HG02870 (cell line): ENCODE measurements around the gene PRDM15.

Source experiments
- ATAC-seq: cut with Tn5 transposase; IDR thresholded peaks from one replicate; pipeline ENCODE4 v1.9.1; 2021; ENCODE audit warnings: mild to moderate bottlenecking, moderate library complexity; ENCODE audit not compliant: unreplicated experiment

Gene PRDM15

DNA sequence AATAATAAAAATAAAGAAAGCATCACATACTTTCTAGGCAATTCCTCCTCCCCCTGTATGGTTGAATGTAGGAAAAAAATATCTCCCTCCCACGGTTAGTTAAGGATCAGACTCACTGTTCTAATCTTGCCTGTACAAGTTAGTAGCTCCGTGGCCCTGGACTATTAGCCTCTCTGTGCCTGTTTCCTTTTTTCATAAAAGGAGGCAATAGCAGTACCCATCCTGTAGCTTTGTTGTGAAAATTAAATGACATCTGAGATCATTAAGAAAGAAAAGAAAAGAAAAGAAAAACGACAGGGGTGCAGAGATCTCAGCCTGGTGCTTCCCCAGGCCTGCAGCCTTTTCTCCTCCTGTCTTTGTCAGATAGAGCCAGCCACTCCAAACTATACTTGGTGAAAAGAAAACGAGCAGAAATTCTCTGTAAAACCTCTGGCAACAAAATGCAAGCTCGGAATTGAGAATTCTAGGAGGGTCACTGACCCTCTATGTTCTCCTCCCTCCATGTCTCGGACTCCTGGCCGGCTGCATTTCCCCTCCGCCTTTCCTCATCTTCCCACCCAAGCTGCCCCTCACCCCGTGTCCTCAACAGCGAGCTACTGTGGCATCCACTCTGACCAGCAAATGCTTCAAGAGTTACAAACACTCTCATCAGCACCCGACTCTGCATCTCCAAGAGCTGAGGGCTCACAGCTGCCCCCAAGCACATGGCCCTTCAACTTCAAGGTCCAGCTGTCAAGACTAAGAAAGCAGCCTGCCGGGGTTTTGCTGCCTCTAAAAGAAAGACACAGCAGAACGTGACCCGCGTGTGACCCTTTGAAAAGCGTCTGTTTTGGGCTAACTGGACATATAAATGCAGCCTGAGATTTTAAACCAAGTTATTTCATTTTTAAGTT, 125.9 kb downstream of the PRDM15 start:
- ATAC-seq: no peak

DNA sequence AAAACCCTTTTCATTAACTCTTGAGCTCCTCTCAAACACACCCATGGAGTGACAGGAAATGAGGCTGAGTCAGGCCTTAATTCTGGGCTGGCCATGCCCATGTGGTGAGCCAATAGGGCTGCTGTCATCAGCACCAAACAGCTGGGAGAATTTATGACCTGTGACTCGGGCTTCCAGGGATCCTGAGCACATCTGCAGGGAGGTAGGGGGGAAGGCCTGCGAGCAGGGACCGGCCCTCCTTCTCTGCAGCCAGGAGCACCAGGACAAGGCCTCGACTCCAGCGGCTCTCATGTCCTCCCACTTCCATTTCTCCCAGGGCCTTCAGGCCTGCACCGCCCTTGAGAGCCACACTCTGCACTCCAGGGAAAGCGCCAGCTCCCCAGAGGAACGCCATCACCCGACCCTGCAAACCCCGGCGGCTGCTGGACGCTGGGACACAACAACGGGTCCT, 126.9 kb downstream of the PRDM15 start:
- ATAC-seq: no peak

DNA sequence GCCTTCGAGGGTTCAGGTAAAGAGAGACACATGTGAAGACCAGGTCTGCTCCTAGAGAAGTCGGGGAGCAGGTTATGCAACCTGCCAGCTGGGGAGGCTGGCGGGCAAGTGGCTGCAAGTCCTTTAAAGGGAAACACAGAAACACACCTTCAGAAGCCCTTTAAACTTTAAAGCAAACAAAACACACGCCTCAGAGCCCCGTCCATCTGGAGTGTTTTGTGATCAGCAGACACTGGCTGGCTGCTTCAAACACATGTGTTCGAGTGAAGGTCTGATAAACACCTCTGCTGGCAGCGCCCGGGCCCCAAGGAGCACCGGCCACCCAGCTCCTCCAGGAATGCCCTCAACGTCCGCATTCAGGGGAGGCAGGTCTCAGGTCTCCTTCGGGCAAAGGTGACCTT, 127.5 kb downstream of the PRDM15 start:
- no peak for ATAC-seq

DNA sequence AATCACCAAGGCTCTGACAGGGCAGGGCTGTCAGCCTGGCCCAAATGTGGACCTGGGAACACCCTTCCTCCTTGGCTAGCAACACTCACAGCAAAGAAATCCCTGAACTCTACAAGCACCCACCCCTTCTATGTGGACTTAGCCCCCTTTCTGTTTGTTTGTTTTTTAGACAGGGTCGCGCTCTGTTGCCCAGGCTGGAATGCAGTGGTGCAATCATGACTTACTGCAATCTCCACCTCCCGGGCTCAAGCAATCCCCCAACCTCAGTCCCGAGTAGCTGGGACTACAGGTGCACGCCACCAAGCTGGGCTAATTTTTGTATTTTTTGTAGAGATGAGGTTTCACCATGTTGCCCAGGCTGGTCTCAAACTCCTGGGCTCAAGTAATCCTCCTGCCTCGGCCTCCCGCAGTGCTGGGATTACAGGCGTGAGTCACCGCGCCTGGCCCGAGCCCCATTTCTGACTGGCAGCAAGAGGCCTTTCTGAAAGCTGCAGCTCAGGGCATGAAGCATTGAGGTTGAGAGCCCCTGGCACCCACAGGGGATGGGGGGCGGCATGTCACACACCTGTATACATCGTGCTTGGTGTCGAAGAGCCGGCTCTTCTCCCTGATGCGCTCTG, 128.5 kb downstream of the PRDM15 start:
- no peak for ATAC-seq

DNA sequence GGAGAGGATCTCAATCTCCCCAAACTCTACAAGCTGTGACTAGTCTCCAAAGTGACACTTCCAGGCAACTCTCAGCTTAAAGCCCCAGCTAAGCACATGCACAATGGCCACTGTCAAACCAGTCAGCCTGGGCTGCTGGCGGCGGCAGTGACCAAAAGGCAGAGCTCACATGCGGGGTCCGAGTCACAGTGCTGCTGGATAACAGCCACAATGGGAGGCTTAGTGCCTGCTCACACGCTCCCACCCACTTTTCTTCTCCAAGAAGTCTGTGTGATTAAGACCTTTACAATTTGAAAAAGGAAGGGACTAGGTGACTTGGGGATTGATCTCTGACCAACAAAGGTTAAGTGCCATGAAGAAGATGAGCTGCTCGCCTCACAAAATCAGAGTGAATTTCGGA, 129.1 kb downstream of the PRDM15 start:
- ATAC-seq: no peak

DNA sequence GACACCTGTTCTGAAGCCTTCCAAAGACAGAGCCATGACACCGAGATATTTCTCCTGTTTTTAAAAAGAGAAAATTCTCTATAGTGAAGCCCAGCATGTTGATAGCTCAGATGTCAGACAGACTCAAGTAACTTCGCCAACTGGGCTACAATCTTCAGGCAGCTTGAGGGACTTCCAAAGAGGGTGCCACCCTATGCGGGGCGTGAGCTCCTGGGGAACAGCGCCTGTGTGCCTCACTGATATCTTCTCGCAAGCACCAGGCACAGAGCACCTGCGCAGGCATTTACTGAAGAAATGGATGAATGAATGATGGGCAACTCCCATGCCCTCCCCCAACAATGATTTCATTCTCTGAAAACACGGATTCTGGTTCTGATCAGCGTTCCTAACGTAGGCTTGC, 129.9 kb downstream of the PRDM15 start:
- ATAC-seq: no peak
